HG03025 (cell line): ENCODE measurements around the gene AKR1C8.
"Not testable (repeated sequence)": the region's sequence is repeated elsewhere in the genome, so short reads cannot be mapped to it uniquely, and the experiment has no call there.

Source experiments
- ATAC-seq: cut with Tn5 transposase; IDR thresholded peaks from one replicate; pipeline ENCODE4 v1.9.1; 2021; ENCODE audit warnings: mild to moderate bottlenecking, moderate library complexity; ENCODE audit not compliant: unreplicated experiment, low FRiP score

Gene AKR1C8

DNA sequence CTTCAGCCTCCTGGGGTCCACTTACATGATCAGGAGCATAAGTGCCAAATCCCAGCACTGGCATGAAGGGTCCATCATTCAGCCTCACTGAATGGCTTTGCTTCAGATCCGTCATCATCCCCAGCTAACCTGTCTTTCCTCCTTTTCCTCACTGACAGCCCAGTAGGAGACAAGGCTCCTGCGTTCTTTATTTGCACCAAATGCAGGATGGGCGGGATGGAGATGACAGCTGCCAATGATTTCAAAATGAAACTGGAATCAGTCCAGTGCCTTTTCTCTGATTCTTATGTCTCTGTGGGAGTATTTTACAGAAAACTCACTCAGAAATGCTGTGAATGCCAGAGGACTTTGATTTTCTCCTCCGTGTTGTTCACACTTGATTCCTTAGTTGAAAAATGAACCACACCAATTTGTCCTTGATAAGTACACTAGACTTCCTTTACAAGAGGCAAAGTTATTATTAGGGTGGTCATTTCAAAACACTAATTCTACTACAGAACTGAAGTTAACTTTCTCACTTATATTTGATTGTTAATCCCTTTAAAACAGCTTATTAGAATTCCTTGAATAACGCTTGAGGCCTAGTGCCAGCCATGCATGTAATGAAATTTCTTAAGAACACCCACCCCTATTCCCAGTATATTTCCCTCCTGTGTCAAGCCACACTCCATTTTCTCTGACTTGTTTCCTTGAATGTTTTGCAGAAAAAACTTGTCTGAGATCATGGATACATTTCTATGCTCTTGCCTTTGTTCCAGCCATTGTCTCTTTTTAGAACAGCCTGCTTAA lies at the start of gene AKR1C8:
Gene AKR1C8 (minus strand): TSS at position 164 of the 789 bp plus-strand sequence. CDS start 46 bp downstream, at position 118.
- no peak for ATAC-seq

DNA sequence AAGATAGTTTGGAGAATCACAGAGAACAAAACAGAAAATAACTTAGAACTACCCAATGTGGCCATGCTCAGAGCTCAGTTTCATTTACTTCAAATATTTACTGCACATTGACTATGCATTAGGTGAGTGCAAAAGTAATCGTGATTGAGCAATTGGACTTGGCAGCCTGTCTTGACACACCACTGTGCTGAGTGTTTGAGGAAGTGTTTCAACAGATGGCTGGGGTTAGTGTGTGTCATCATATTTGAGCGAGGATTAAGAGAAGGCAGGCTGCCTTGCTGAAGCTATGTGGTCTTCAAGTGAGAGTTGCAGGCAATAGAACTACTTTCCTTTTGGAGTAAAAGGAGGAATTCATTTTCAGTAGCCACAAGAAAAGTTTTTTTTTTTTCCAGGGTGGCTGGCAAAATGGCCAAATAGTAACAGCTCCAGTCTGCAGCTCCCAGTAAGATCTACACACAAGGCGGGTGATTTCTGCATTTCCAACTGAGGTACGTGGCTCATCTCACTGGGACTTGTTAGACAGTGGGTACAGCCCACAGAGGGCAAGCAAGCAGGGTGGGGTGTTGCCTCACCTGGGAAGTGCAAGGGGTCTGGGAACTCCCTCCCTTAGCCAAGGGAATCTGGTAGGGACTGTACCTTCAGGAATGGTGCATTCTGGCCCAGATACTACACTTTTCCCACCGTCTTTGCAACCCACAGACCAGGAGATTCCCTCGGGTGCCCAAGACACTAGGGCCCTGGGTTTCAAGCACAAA lies 49.3 kb upstream of the AKR1C8 start:
- no peak for ATAC-seq

DNA sequence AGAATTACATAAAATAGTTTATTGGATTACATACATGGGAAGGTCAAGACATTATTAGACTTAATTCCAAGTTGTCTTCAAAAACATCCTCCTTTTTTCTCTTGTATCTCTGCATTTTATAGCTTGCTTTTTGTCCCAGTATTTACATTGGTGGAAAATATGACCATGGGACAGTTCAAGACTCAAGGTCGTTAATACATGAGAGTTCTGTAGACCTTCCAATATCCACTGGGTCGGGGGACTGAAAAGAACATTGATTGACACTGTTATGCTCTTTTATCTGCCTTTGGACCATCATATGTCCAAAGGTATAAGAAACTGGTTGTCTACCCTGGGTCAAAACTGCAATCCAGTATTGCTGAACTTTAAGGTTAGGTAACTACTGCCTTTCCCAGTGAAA lies 48.4 kb upstream of the AKR1C8 start:
- ATAC-seq, result no peak

DNA sequence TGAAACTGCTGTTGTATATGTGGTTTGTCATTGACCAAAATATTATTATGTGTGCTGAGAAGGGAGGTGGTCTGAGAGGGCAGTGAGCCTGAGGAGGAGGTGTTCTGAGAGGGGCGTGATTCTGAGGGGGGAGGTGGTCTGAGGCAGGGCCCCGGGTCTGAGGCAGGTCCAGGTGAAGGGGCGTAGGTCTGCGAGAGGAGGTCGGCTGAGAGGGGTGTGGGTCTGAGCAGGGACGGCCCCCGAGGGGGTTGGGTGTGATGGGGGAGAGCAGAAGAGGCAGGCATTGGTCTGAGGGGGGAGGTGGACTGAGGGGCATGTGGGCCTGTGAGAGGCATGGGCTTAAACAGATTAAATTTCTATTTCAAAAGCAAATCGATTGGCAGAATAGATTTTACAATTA lies 44.1 kb upstream of the AKR1C8 start:
- ATAC-seq, result no peak

DNA sequence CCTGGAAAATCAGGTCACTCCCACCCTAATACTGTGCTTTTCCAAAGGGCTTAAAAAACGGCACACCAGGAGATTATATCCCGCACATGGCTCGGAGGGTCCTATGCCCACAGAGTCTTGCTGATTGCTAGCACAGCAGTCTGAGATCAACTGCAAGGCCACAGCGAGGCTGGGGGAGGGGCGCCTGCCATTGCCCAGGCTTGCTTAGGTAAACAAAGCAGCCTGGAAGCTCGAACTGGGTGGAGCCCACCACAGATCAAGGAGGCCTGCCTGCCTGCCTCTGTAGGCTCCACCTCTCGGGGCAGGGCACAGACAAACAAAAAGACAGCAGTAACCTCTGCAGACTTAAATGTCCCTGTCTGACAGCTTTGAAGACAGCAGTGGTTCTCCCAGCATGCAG lies 38.0 kb upstream of the AKR1C8 start:
- ATAC-seq, result not testable (repeated sequence)

DNA sequence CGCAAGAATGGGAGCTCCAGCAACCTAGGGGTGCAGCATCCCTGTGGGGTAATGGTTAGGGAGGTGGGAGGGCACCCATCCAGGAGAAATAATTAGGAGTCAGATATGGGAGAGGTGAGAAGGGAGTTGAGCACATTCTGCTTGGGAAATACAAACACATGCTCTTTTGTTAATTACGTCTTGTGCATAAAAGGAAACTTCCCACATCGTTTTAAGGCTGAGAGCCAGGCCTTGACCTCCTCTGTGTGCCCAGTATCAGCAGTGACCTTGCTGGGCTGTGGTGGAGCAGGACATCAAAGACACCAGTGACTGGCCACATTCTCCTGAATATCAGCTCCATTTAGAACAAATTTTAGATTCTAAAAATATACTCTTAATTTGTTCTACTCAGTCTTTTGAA lies 34.3 kb upstream of the AKR1C8 start:
- ATAC-seq, result no peak

DNA sequence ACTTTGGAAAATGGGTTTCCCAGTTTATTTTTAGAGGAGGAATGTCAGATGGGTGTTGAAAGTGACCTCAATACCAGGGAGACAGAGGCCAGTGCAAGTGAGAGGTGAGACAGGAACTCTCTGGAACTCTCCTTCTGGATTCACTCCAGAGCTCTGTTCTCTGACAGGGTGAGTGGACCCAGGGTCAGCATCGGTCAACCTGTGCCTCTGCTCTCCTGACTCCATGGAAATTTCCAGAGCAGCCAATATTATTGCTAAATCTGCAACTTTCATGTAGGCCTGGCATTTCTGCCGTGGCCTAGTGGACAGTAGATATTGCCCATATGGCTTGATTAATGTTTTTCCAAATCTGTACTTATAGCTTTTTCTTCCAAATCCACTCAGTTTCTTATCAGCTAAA lies 31.9 kb upstream of the AKR1C8 start:
- ATAC-seq, result no peak

DNA sequence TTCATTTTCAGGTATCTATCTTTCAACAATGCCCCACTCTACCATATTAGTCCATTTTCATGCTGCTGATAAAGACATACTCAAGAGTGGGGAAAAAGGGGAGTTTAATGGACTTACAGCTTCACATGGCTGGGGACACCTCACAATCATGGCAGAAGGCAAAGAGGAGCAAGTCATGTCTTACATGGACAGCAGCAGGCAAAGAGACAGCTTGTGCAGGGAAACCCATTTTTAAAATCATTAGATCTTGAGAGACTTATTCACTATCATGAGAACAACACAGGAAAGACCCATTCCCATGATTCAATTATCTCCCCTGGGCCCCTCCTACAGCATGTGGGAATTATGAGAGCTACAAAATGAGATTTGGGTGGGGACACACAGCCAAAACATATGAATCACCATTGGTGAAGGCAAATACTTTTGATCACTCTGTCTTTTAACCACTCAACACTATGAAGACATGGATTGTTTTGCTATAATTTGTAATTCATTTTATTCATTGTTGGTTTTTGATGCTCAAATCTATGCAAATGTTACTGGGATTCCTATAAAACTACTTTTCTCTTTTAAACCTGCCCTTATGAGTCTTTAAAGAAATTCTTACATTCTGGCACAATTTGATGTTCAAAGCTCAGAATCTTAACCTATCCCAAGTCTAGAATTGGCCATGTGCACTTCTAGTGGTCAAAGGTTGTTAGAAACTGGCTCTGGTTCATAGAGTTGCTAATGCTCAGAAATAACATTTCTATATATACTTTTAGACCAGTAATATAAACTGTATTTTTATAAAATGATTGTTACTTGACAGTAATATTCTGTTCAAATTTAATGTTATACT lies 27.0 kb upstream of the AKR1C8 start:
- no peak for ATAC-seq

DNA sequence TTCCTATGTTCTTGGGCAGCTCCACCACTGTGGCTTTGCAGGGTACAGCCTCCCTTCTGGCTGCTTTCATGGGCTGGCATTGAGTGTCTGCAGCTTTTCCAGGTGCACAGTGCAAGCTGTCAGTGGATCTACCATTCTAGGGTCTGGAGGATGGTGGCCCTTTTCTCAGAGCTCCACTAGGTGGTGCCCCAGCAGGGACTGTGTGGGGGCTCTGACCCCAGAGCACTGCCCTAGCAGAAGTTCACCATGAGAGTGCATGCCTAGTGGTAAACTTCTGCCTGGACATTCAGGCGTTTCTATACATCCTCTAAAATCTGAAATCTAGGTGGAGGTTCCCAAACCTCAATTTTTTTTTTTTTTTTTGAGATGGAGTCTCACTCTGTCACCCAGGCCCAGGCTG lies 25.3 kb upstream of the AKR1C8 start:
- ATAC-seq, result not testable (repeated sequence)

DNA sequence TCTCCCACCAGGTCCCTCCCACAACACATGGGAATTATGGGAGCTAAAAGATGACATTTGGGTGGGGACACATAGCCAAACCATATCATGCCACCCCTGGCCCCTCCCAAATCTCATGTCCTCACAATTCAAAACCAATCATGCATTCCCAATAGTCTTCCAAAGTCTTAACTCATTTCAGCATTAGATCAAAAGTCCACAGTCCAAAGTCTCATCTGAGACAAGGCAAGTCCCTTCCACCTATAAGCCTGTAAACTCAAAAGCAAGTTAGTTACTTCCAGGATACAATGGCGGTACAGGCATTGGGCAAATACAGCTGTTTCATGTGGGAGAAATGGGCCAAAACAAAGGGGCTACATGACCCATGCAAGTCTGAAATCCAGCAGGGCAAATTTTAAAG lies 24.8 kb upstream of the AKR1C8 start:
- not testable (repeated sequence) for ATAC-seq

DNA sequence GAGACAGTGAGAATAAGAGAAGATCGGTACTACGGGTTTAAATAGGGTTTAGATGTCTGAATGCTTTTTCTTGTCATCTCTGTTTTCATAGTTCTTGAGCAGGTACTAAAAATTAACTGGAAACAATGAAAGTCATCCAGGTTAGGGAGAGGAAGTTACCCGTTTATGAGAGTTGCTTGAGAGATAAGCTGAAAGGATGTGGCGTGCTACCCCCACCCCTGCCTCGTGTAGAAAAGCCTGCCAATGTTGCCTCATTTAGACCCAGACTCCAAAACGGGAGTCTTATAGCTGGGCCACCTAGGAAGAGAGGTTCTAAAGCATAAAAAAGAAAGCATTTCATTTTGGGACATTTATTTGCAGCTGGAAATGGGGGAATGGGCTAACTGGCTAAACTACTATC lies 21.8 kb upstream of the AKR1C8 start:
- ATAC-seq, result no peak

DNA sequence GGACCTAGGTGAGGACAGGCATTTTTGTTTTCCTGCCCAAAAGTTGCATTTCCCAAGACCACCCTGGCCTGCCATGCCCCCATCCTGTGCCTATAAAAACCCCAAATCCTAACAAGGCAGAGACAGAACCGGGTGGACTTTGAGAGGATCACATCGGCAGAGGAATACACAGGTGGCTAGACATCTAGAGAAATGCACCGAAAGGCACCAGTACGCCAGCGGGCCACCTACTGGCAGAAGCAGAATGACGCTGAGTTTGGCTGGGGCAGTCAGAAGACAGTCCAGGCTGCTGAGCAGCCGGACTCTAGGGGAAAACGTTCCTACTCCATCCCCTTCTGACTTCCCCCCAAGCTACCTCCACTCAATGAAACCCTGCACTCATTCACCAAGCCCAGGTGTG lies 14.4 kb upstream of the AKR1C8 start:
- no peak for ATAC-seq

DNA sequence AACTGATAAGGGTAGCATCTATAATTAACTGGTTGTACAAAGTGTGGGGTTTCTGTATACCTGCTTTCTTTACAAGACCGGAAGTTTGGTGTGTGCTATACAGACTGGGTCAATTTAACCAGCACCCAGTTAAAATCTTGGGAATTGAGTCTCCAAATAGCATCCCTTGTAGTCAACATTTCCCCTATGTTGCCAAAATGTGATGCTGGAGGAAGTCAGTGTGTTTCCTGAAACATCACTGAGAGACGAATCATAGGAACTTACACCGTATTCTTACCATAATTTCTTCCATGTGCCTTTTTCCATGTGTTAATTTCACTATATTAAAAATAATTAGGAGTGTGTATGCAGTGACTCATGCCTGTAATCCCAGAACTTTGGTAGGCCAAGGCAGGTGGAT lies 13.4 kb upstream of the AKR1C8 start:
- ATAC-seq, result no peak

DNA sequence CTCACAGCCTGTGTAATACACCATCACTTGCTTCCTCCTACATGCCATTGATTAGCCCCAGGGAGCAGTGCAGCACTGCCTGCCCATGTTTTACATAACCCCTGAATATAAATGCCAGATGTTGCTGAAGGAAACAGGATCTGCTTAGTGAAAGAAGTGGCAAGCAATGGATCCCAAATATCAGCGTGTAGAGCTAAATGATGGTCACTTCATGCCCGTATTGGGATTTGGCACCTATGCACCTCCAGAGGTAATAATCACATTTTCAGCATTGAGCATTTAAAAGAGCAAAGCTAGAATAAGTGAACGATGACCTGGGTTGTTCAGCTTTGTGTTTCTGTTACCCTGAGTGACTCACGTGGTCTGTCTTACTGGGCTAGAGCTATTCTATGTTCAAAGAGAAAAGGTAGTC lies 11.8 kb upstream of the AKR1C8 start, which contains the start of gene AKR1C4:
Gene AKR1C4 (plus strand): TSS at position 136 of the 412 bp plus-strand sequence. CDS start 31 bp downstream, at position 167.
- ATAC-seq, result no peak

DNA sequence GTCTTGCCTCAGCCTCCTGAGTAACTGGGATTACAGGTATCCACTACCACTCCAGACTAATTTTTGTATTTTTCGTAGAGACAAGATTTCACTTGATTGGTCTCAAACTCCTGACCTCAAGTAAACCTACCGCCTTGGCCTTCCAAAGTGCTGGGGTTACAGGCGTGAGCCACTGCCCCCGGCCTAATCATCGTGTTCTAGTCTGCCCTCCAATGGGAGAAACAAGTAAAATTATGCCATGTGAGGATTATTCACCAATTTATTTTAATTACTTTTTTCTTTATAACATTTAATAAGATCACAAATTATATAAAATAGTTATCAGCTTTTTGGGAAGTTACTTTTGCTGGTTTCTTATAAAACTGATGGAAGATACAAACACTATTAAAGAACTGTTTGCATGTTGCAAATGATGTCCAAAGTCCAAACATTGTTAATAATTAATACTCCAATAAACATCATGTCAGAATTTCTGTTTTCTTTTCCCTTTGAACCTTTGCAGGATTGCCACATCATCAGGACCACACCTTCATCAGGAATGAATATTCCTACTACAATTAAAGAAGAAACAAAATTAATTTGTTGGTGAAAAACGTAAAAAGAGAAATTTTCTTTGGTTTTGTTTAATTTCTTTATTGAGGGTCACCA lies 10.9 kb upstream of the AKR1C8 start:
- ATAC-seq, result no peak

DNA sequence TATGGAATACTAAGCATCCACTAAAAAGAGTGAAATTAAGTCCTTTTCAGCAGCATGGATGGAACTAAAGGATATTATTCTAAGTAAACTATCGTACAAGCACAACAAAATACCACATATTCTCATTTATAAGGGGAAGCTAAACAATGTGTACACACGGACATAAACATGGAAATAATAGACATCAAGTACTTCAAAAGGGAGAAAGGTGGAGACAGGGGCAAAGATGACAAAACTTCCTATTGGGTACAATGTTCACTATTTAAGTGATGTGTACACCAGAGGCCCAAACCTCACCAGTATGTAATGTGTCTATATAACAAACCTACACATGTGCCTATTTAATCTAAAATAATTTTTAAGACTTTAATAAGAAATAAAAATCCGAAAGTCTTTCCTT lies 9.5 kb upstream of the AKR1C8 start:
- ATAC-seq, result no peak

DNA sequence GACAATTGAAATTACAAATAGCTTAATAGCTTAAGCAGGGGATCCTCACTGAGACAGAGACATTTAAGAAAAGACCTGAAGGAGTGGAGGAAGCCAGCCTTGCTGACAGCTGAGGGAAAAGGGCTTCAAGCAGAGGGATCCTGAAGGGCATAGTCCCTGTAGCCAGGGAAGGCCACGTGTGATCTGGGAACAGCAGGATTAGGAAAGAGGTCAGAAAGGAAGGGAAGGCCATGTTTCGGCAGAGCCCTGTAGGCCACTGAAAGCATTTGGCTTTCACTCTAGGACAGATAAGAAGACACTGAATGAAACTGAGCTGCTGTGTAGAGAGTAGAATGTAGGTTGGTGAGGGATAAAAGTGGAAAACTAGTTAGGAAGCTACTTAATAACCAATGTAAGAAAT lies 3.4 kb upstream of the AKR1C8 start:
- no peak for ATAC-seq

DNA sequence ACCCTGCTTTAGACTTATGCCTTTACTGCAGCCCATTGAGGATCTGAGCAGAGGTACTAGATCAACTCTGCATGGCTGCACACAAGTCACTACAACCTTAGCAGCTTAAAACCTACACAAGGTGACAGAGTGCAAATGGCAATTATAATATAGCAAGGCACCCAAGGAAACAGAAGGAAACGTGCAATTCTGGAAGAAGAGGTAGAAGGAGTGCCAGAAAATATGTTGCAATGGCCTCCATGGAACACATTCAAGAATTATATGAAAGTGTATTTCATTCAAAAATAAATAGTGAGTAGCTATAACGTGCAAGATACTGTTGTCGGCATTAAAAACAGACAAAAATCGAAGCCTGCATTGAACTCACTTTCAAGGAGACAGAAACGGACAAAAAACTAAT lies 2.9 kb upstream of the AKR1C8 start:
- ATAC-seq, result no peak

DNA sequence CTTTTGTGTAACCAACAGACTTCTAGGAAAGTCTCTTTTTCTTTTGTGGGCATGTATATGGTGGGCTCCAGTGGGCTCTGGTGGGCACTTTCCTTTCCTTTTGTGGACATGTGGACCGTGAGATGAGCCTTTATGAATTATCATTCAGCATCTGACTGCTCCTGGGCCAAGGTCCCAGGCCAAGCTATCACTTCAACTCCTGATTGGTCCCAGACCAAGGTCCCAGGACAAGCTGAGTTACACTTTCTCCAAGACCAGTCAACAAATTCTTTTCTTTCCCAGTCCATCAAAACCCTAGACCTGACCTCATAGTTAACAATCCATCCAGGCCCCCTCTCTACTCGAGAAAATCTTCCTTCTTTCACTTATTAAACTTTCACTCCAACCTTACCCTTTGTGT lies 1.0 kb downstream of the AKR1C8 start:
- no peak for ATAC-seq

DNA sequence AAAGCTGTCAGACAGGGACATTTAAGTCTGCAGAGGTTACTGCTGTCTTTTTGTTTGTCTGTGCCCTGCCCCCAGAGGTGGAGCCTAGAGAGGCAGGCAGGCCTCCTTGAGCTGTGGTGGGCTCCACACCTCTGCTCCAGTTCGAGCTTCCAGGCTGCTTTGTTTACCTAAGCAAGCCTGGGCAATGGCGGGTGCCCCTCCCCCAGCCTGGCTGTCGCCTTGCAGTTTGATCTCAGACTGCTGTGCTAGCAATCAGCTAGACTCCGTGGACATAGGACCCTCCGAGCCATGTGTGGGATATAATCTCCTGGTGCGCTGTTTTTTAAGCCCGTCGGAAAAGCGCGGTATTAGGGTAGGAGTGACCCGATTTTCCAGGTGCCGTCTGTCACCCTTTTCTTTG lies 4.4 kb downstream of the AKR1C8 start:
- not testable (repeated sequence) for ATAC-seq
